Measurements from ENCODE around the gene TRIP12.
"Not testable (repeated sequence)": the region's sequence is repeated elsewhere in the genome, so short reads cannot be mapped to it uniquely, and the experiment has no call there.

Gene TRIP12

GRCh38 chr2:229831805-229832509 lies 89.9 kb downstream of the TRIP12 start:
- DNase-seq (ENCODE audit: low read depth, low spot score) = no peak

DNA sequence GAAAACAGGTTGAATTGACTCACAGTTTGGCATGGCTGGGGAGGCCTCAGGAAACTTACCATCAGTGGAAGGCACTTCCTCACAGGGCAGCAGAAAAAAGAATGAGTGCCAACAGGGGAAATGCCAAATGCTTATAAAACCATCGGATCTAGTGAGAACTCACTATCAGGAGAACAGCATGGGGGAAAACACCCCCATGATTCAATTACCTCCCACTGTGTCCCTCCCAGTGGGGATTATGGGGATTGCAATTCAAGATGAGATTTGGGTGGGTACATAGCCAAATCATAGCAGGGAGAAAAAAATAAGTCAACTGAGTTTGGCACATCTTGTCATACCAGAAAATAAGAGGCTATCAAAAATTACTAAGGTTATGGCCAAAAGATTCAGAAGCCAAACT lies 96.3 kb downstream of the TRIP12 start:
- DNase-seq (ENCODE audit: low read depth, low spot score) = no peak

DNA sequence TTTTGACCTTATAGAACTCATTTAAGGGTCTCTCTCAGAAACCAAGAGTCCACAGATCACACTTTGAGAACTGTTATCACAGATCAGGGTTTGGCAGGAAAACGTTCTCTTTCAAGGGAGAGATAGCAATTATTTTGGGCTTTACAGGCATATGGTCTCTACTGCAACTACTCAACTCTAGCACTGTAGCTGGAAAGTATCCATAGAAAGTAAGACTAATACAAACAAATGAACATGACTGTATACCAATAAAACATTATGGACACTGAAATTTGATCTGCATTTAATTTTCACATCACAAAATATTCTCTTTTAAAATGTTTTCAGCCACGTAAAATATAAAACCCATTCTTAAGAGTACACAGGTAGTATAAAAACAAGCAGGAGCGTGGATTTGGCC lies 100.5 kb downstream of the TRIP12 start:
- DNase-seq (ENCODE audit: low read depth, low spot score) = no peak

DNA sequence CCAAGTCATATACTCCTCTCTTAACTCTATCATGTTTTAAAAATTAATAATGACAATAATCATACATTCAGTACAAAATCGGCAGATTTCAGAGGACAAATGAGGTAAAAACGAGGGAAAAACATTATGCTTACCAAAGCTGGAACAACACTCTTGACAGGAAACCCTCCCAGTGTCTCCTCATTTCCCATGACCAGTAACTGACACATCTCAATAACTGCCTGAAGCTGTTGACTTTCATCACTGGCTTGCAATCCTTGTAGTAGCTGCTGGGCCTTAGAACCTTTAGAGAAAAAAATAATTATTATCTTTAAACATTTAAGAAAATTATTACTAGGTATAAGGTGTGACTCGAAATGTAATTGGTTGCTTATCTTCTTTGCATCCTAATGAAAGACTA lies 103.6 kb downstream of the TRIP12 start:
- DNase-seq (ENCODE audit: low read depth, low spot score) = no peak

DNA sequence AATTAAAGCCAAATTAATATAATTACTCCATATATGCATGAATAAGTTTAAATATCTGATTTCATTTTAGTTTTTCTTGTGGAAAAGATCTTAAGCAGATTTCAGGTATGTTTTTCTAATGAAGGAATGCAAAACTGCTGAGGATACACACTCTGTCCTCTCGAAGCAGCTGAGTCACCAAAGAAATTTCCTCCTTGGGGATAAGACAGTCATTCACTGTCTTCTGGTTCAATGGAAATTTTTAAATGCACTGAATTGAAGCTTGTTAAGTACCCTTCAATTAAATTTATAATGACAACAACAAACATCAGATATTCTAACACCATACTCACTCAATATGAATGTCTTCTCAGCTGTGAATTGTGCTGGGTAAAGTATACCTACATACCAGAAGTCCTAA lies 106.0 kb downstream of the TRIP12 start:
- peak; percentile 48 for DNase-seq (ENCODE audit: low read depth, low spot score)

GRCh38 chr2:229815342-229815741 lies 106.5 kb downstream of the TRIP12 start:
- DNase-seq (ENCODE audit: low read depth, low spot score) = no peak

GRCh38 chr2:229810786-229811185 lies 111.0 kb downstream of the TRIP12 start:
- no peak for DNase-seq (ENCODE audit: low read depth, low spot score)

DNA sequence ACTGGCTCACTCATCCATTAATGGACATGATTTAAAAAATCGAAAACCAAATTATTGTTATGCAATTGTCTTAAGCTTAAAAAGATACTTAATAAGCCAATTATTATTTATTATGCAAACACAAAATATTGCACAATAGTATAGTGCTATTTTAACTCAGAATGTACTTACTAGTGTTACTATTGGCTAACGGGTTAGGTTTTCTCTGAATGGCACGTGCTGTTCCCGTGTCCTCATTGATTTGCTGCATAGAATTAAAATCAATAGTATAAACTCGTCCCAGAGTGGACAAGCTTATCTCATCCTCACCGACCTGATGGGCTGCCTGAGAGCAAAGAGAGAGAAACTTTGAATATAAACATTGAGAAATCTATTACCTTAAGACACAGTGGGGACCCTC lies 116.2 kb downstream of the TRIP12 start:
- DNase-seq (ENCODE audit: low read depth, low spot score) = no peak

DNA sequence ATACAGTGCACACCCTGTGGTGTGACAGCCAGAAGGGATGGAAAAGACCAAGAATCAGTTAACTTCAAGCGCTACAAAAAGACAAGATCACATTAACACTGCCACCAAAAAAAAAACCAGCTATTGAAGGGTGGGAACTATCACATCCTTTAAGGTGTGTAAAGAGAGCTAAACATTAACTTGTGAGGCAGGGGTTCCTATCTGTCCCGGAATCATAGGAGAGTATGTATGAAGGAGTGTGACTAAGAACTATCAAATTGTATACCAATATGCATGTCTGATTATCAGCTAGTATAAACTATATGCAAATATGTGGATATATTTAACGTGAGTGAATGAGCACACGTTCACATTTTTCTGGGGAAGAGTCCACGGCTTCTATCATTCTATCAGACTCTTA lies 119.0 kb downstream of the TRIP12 start:
- DNase-seq (ENCODE audit: low read depth, low spot score) = no peak

DNA sequence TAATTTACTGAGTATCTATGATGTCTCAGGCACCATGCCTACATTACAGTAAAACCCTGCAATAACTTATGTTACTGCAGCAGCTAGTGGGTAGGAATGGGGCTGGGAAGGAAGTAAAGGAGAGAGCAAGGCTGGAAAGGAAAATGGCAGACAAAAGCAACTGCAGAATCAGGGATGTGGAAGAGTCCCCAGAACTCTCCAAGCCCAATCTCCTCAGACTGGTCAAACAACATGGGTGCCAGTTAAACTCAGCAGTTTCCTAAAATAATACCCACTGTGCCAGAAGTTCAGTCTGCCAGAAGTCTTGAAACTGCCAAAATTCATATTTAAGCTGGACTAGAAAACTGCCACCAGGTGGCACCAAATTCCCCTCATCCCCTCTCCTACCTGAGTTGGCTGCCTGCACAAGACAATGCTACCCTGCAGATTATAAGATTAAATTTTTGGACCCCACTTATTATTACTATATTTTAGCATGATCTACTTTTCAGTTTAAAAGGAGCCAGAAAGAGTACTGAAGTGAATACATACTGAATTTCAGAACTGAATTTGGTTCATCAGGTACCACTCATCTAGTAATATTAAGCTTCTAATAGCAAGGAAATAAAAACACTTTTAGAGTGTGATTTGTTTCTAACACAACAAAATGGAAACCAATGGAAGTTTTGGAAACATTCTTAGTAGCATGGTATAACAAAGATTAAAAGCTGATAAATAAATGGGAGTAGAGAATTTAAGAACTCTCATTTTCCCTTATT lies 120.6 kb downstream of the TRIP12 start:
- peak; percentile 80 for DNase-seq (ENCODE audit: low read depth, low spot score)

- DNase-seq (ENCODE audit: low read depth, low spot score) = peak; percentile 45
Measured at GRCh38 chr2:229798446-229799155, 123.2 kb downstream of the TRIP12 start.

DNA sequence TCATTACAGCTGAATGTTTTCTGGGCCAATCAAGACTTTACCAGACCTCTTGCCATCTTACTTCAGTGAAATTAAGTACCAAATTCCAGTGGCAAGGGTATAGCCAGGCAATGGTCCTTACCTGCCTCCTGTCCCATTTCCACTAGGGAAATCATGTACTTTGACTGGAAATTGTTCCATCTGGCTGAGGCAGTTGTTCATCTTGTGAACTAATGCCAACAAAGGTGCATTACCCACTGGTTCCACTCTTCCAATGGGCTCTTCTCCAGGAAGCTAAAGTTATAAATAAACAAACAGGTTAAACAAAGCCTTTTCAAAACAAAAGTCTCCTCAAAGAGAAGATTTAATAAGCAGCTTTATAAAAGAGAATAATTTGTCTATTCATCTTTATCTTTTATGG lies 126.8 kb downstream of the TRIP12 start:
- no peak for DNase-seq (ENCODE audit: low read depth, low spot score)

DNA sequence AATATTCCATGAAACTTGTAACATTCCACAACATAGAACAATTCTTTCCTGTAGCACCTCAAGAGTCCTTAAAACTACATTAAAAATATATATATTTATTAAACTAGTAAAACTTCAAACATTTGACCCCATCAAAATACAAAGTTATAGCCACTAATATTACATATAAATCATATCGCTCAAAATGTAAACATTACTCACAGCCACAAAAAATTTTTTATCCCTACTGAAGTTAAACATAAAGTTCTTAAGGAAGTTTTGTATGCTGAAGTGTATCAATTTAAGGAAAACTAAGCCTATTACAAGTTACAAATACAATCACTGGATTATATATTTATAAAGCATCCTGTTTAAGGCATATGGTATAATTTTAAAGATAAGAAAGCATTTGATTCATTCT lies 127.2 kb downstream of the TRIP12 start:
- DNase-seq (ENCODE audit: low read depth, low spot score) = no peak

GRCh38 chr2:229786289-229786688 lies 135.5 kb downstream of the TRIP12 start:
- not testable (repeated sequence) for DNase-seq (ENCODE audit: low read depth, low spot score)

DNA sequence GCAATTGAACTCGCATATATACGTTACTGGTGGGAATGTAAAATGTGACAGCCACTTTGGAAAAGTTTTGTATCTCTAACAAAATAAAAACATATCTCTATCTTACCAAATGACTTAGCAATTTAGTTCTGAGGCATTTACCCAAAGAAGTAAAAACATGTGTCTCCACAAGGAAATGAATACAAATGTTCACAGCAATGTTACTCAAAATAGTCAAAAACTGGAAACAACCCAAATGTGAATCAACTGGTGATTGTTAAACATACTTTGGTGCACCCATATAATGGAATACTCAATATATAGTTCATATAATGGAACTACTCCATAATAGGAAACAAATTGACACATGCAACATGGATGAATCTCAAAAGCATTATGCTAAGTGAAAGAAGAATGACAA lies 137.0 kb downstream of the TRIP12 start:
- DNase-seq (ENCODE audit: low read depth, low spot score) = no peak

DNA sequence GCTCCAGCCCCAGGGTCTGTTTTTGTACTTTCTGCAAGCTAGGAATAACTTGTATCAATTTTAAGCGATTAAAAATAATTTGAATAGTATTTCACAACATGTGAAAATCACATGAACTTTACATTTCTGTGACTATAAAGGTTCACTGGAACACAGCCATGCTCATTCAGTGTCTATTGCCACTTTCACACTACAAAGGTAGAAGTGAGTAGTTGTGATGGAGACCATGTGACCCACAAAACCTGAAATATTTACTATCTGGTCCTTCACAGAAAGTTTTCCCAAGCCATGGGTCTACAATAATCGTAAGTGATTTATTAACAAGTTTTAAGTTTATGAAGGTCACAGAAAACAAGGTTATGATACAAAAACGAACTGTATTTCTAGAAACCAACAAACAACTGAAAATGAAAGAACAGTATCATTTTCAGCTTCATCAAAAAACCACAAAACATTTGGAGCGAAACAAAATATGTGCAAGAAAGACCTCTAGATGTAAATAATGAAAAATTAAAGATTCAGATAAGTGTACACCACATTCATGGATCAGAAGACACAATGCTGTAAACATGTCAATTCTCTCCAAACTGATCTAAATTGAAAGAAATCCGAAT lies 138.6 kb downstream of the TRIP12 start:
- no peak for DNase-seq (ENCODE audit: low read depth, low spot score)

GRCh38 chr2:229780856-229781773 lies 140.7 kb downstream of the TRIP12 start:
- peak; percentile 64 for DNase-seq (ENCODE audit: low read depth, low spot score)

DNA sequence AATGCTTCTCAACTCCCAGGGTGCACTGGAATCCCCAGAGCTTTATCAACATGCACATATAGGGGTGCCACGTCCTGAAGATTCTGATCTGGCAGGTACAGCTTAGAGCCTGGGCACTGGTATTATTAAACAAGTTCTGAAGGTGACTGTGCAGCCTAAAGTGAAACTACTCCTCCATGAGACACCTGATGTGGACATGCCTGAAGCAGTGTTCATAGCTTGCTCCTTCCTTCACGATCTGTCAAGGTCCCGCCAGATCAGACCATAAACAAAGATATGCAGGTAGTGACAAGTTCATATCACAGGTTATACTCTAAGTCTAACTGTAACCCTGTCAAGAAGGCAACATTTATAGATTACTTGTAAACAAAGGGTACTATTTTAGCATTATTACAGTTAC lies 142.2 kb downstream of the TRIP12 start:
- no peak for DNase-seq (ENCODE audit: low read depth, low spot score)

- no peak for DNase-seq (ENCODE audit: low read depth, low spot score)
Measured at GRCh38 chr2:229777716-229778115, 144.1 kb downstream of the TRIP12 start.

GRCh38 chr2:229775614-229776313 lies 146.0 kb downstream of the TRIP12 start:
- DNase-seq (ENCODE audit: low read depth, low spot score) = no peak

DNA sequence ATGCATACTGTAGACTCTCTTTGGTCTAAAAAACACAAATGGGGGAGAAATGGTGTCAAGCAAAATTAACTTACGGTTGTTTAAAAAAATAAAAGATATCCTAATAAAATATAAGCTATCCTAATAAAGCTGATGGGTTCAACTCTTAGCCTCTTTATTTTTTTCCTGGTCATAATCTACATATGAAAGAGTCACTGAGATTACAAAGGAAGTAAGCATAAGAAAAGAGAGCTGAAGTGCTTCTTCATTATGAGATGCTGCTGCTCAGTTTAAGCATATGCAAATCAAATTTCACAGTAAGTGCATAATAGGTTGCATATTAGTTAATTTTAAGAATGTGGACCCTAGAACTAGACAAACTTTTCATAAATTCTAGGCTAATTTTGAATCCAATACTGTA lies 147.6 kb downstream of the TRIP12 start:
- DNase-seq (ENCODE audit: low read depth, low spot score) = no peak

Measured in astrocyte of the hippocampus (primary cell).